Breast epithelium (tissue), 3 donors: ENCODE measurements around the gene ABCA13.

ENCODE experiments used
- POLR2A ChIP-seq: fragments of 450-650 bp; IDR thresholded peaks from one replicate; pipeline ENCODE4 v1.6.1; 2016; ENCODE audit warnings: antibody characterized with exemption, mild to moderate bottlenecking, moderate library complexity
- POLR2AphosphoS5 ChIP-seq, 3 donors: sonication (generic); formaldehyde crosslinking; IDR thresholded peaks; one replicate each; pipeline ENCODE4 v1.6.1; 2017; ENCODE audit warnings: antibody characterized with exemption in 3 of 3
- TF ChIP-seq, protein P1 (sequence below), 3 donors: fragments of 450-650 bp; IDR thresholded peaks; one replicate each; pipeline ENCODE4 v1.5.1; 2016 to 2017; ENCODE audit warnings: antibody characterized with exemption in 3 of 3, mild to moderate bottlenecking in 3 of 3, moderate library complexity in 3 of 3

- TF ChIP-seq, protein P1, sequence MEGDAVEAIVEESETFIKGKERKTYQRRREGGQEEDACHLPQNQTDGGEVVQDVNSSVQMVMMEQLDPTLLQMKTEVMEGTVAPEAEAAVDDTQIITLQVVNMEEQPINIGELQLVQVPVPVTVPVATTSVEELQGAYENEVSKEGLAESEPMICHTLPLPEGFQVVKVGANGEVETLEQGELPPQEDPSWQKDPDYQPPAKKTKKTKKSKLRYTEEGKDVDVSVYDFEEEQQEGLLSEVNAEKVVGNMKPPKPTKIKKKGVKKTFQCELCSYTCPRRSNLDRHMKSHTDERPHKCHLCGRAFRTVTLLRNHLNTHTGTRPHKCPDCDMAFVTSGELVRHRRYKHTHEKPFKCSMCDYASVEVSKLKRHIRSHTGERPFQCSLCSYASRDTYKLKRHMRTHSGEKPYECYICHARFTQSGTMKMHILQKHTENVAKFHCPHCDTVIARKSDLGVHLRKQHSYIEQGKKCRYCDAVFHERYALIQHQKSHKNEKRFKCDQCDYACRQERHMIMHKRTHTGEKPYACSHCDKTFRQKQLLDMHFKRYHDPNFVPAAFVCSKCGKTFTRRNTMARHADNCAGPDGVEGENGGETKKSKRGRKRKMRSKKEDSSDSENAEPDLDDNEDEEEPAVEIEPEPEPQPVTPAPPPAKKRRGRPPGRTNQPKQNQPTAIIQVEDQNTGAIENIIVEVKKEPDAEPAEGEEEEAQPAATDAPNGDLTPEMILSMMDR (IDR thresholded peaks at IDR 0.05): no peak
- no peak for TF ChIP-seq POLR2A
- TF ChIP-seq POLR2AphosphoS5 (IDR thresholded peaks at IDR 0.05): no peak
Observed at GRCh38 chr7:48285373-48285772, 114.1 kb downstream of the ABCA13 start.
